HG03354 (cell line): Measurements from ENCODE around the gene KLF18.
"Not testable (repeated sequence)": the region's sequence is repeated elsewhere in the genome, so short reads cannot be mapped to it uniquely, and the experiment has no call there.

Source experiments
- ATAC-seq: cut with Tn5 transposase; IDR thresholded peaks from one replicate; pipeline ENCODE4 v1.9.1; 2021; ENCODE audit warnings: mild to moderate bottlenecking; ENCODE audit not compliant: unreplicated experiment, poor library complexity, severe bottlenecking

KLF18 gene

GRCh38 chr1:44129616-44130500 lies 11.6 kb downstream of the KLF18 start:
- ATAC-seq, result no peak

- no peak for ATAC-seq
Observed at GRCh38 chr1:44120398-44120949, 21.0 kb downstream of the KLF18 start.

GRCh38 chr1:44119525-44119924 lies 21.9 kb downstream of the KLF18 start:
- no peak for ATAC-seq

- no peak for ATAC-seq
Observed at GRCh38 chr1:44118682-44119081, 22.7 kb downstream of the KLF18 start, which contains the start of gene KLF17. KLF17 (plus strand) TSS chr1:44118821; CDS start chr1:44118908, 87 bp downstream.

GRCh38 chr1:44117272-44117671 lies 24.2 kb downstream of the KLF18 start:
- not testable (repeated sequence) for ATAC-seq

GRCh38 chr1:44114098-44114497 lies 27.3 kb downstream of the KLF18 start:
- no peak for ATAC-seq

- no peak for ATAC-seq
Observed at GRCh38 chr1:44113095-44113609, 28.3 kb downstream of the KLF18 start.

- no peak for ATAC-seq
Observed at GRCh38 chr1:44112486-44112885, 28.9 kb downstream of the KLF18 start.

GRCh38 chr1:44111861-44112260 lies 29.6 kb downstream of the KLF18 start:
- ATAC-seq, result no peak

- no peak for ATAC-seq
Observed at GRCh38 chr1:44110916-44111315, 30.5 kb downstream of the KLF18 start.

GRCh38 chr1:44108971-44109370 lies 32.5 kb downstream of the KLF18 start:
- ATAC-seq, result no peak

GRCh38 chr1:44108241-44108640 lies 33.2 kb downstream of the KLF18 start:
- no peak for ATAC-seq

- no peak for ATAC-seq
Observed at GRCh38 chr1:44105810-44106209, 35.6 kb downstream of the KLF18 start.

GRCh38 chr1:44103270-44104131 lies 37.9 kb downstream of the KLF18 start:
- ATAC-seq, result no peak

GRCh38 chr1:44101328-44101727 lies 40.1 kb downstream of the KLF18 start:
- no peak for ATAC-seq

- ATAC-seq, result no peak
Observed at GRCh38 chr1:44100183-44100868, 41.1 kb downstream of the KLF18 start.

GRCh38 chr1:44094047-44094446 lies 47.4 kb downstream of the KLF18 start:
- no peak for ATAC-seq

- no peak for ATAC-seq
Observed at GRCh38 chr1:44090429-44091252, 50.8 kb downstream of the KLF18 start.
